Ishikawa (cell line): ENCODE results near the gene IL17REL.

Source experiments
- RAD21 ChIP-seq: IDR thresholded peaks from 2 replicates; pipeline ENCODE4 v1.6.1; 2012; ENCODE audit warnings: low read depth
- TEAD4 ChIP-seq: IDR thresholded peaks from 2 replicates; pipeline ENCODE4 v1.6.1; 2012
- TF ChIP-seq, protein P1 (sequence below): IDR thresholded peaks from 2 replicates; pipeline ENCODE4 v1.6.1; 2012
- TF ChIP-seq, protein P2 (sequence below): IDR thresholded peaks from 2 replicates; pipeline ENCODE4 v1.6.1; 2012; ENCODE audit warnings: low read depth, mild to moderate bottlenecking

DNA sequence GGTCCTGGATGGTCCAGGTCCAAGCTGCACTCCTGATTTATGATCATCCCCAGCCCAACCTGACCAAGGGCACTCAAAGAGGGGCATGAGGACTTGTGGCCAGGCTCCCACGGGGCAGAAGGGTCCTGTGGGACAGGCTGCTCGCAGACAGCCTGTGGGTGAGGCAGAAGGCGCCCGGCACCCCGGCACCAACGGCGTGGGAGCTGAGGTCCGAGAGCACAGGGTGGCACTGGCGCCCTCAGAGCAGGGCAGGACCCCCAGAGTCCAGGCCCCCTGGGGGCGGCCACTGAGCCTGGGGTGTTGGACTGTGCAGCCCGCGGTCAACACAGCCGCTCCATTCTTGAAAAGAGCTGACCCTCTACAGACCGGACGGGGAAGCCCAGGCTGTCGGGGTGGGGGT, 3.3 kb downstream of the IL17REL start:
- TF ChIP-seq TEAD4, result no peak
- TF ChIP-seq RAD21, result no peak
- TF ChIP-seq, protein P1, sequence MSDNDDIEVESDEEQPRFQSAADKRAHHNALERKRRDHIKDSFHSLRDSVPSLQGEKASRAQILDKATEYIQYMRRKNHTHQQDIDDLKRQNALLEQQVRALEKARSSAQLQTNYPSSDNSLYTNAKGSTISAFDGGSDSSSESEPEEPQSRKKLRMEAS, result no peak
- TF ChIP-seq, protein P2, sequence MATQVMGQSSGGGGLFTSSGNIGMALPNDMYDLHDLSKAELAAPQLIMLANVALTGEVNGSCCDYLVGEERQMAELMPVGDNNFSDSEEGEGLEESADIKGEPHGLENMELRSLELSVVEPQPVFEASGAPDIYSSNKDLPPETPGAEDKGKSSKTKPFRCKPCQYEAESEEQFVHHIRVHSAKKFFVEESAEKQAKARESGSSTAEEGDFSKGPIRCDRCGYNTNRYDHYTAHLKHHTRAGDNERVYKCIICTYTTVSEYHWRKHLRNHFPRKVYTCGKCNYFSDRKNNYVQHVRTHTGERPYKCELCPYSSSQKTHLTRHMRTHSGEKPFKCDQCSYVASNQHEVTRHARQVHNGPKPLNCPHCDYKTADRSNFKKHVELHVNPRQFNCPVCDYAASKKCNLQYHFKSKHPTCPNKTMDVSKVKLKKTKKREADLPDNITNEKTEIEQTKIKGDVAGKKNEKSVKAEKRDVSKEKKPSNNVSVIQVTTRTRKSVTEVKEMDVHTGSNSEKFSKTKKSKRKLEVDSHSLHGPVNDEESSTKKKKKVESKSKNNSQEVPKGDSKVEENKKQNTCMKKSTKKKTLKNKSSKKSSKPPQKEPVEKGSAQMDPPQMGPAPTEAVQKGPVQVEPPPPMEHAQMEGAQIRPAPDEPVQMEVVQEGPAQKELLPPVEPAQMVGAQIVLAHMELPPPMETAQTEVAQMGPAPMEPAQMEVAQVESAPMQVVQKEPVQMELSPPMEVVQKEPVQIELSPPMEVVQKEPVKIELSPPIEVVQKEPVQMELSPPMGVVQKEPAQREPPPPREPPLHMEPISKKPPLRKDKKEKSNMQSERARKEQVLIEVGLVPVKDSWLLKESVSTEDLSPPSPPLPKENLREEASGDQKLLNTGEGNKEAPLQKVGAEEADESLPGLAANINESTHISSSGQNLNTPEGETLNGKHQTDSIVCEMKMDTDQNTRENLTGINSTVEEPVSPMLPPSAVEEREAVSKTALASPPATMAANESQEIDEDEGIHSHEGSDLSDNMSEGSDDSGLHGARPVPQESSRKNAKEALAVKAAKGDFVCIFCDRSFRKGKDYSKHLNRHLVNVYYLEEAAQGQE, result no peak
